ENCODE measurements around the gene PHLPP2. TPM values are rescaled to one million over a fixed set of nuclear protein-coding genes. Genes with fewer than 3 reads are reported as not detected.
"Not testable (repeated sequence)": the region's sequence is repeated elsewhere in the genome, so short reads cannot be mapped to it uniquely, and the experiment has no call there.

The PHLPP2 gene
- total RNA-seq, 1 experiment from 2014 or later, result 14.8 TPM

GRCh38 chr16:71689901-71690300 lies 34.6 kb downstream of the PHLPP2 start:
- Histone ChIP-seq H3K9me2 (replicated peaks; ENCODE audit: insufficient read depth, low read length) (no peaks in the 10 kb centered on the region), H3K9ac (ENCODE audit: low read length) (no peak overlapping the region), H3K27ac (ENCODE audit: low read length) (no peak overlapping the region), H3K4me1 (ENCODE audit: low read length) (no peaks in the 10 kb centered on the region; the same call in 1 of the 2 replicates), H3K4me3 (ENCODE audit: low read length) (no peak overlapping the region), H2AFZ (ENCODE audit: low read length) (no peak overlapping the region), H4K20me1 (ENCODE audit: insufficient read depth, low read depth, low read length) (no peaks in the 10 kb centered on the region), H3K36me3 (ENCODE audit: insufficient read depth, low read length) (peaks cover 22% of the 10 kb centered on the region; the same call in 1 of the 2 replicates), H3K9me3 (ENCODE audit: low read length) (no peaks in the 10 kb centered on the region), H3K4me2 (ENCODE audit: low read depth, low read length, poor library complexity, severe bottlenecking) (no peak overlapping the region), H3K79me2 (ENCODE audit: low read length) (peaks cover 13% of the 10 kb centered on the region), H3K27me3 (ENCODE audit: low read length) (no peaks in the 10 kb centered on the region)
- DNase-seq, result no peak

GRCh38 chr16:71687861-71688260 lies 36.6 kb downstream of the PHLPP2 start:
- no peak overlapping the region for H3K27ac ChIP-seq (ENCODE audit: low read length)
- peaks cover 4% of the 10 kb centered on the region; the same call in 1 of the 2 replicates for H3K79me2 ChIP-seq (ENCODE audit: low read length)
- H3K4me3 ChIP-seq (ENCODE audit: low read length), result no peak overlapping the region
- H3K9me2 ChIP-seq (replicated peaks; ENCODE audit: insufficient read depth, low read length), result no peaks in the 10 kb centered on the region
- no peak for DNase-seq
- H3K36me3 ChIP-seq (ENCODE audit: insufficient read depth, low read length), result peaks cover 22% of the 10 kb centered on the region; the same call in 1 of the 2 replicates
- no peaks in the 10 kb centered on the region for H3K9me3 ChIP-seq (ENCODE audit: low read length)
- no peaks in the 10 kb centered on the region for H3K27me3 ChIP-seq (ENCODE audit: low read length)
- no peak overlapping the region for H2AFZ ChIP-seq (ENCODE audit: low read length)
- no peak overlapping the region for H3K9ac ChIP-seq (ENCODE audit: low read length)
- no peak overlapping the region for H3K4me2 ChIP-seq (ENCODE audit: low read depth, low read length, poor library complexity, severe bottlenecking)
- H4K20me1 ChIP-seq (ENCODE audit: insufficient read depth, low read depth, low read length), result no peaks in the 10 kb centered on the region
- H3K4me1 ChIP-seq (ENCODE audit: low read length), result no peaks in the 10 kb centered on the region; the same call in 1 of the 2 replicates

GRCh38 chr16:71684280-71684679 lies 40.2 kb downstream of the PHLPP2 start:
- not testable (repeated sequence) for H3K79me2 ChIP-seq (ENCODE audit: low read length)

GRCh38 chr16:71681360-71681759 lies 43.1 kb downstream of the PHLPP2 start:
- no peaks in the 10 kb centered on the region for H3K79me2 ChIP-seq (ENCODE audit: low read length)
- no peak overlapping the region for H2AFZ ChIP-seq (ENCODE audit: low read length)
- H3K4me1 ChIP-seq (ENCODE audit: low read length), result no peaks in the 10 kb centered on the region
- no peaks in the 10 kb centered on the region for H3K9me2 ChIP-seq (replicated peaks; ENCODE audit: insufficient read depth, low read length)
- DNase-seq, result no peak
- no peak overlapping the region for H3K9ac ChIP-seq (ENCODE audit: low read length)
- H4K20me1 ChIP-seq (ENCODE audit: insufficient read depth, low read depth, low read length), result no peaks in the 10 kb centered on the region
- H3K9me3 ChIP-seq (ENCODE audit: low read length), result no peaks in the 10 kb centered on the region
- no peak overlapping the region for H3K27ac ChIP-seq (ENCODE audit: low read length)
- peaks cover 6% of the 10 kb centered on the region; the same call in 1 of the 2 replicates for H3K36me3 ChIP-seq (ENCODE audit: insufficient read depth, low read length)
- no peak overlapping the region for H3K4me3 ChIP-seq (ENCODE audit: low read length)
- no peaks in the 10 kb centered on the region for H3K27me3 ChIP-seq (ENCODE audit: low read length)
- no peak overlapping the region for H3K4me2 ChIP-seq (ENCODE audit: low read depth, low read length, poor library complexity, severe bottlenecking)

More at GRCh38 chr16:71684280-71684679, 40.2 kb downstream of the PHLPP2 start:
- not testable (repeated sequence) for H3K4me3 ChIP-seq (ENCODE audit: low read length); DNase-seq; H3K9me3 ChIP-seq (ENCODE audit: low read length); H3K4me2 ChIP-seq (ENCODE audit: low read depth, low read length, poor library complexity, severe bottlenecking); H2AFZ ChIP-seq (ENCODE audit: low read length); H4K20me1 ChIP-seq (ENCODE audit: insufficient read depth, low read depth, low read length); H3K9ac ChIP-seq (ENCODE audit: low read length); H3K9me2 ChIP-seq (replicated peaks; ENCODE audit: insufficient read depth, low read length); H3K27ac ChIP-seq (ENCODE audit: low read length); H3K27me3 ChIP-seq (ENCODE audit: low read length); H3K4me1 ChIP-seq (ENCODE audit: low read length)
- peaks cover 19% of the 10 kb centered on the region; the same call in 1 of the 2 replicates for H3K36me3 ChIP-seq (ENCODE audit: insufficient read depth, low read length)

GRCh38 chr16:71676236-71676635 lies 48.3 kb downstream of the PHLPP2 start:
- Histone ChIP-seq H3K36me3 (ENCODE audit: insufficient read depth, low read length) (peaks cover 25% of the 10 kb centered on the region), H3K4me2 (ENCODE audit: low read depth, low read length, poor library complexity, severe bottlenecking) (no peak overlapping the region), H3K27ac (ENCODE audit: low read length) (no peak overlapping the region), H3K4me1 (ENCODE audit: low read length) (no peaks in the 10 kb centered on the region), H3K9ac (ENCODE audit: low read length) (no peak overlapping the region), H2AFZ (ENCODE audit: low read length) (no peak overlapping the region), H3K27me3 (ENCODE audit: low read length) (no peaks in the 10 kb centered on the region), H3K9me2 (replicated peaks; ENCODE audit: insufficient read depth, low read length) (no peaks in the 10 kb centered on the region), H3K9me3 (ENCODE audit: low read length) (no peaks in the 10 kb centered on the region), H3K79me2 (ENCODE audit: low read length) (no peaks in the 10 kb centered on the region), H4K20me1 (ENCODE audit: insufficient read depth, low read depth, low read length) (no peaks in the 10 kb centered on the region), H3K4me3 (ENCODE audit: low read length) (no peak overlapping the region)
- DNase-seq, result no peak

- Histone ChIP-seq H2AFZ (ENCODE audit: low read length) (no peak overlapping the region), H3K9ac (ENCODE audit: low read length) (no peak overlapping the region), H3K27ac (ENCODE audit: low read length) (no peak overlapping the region), H3K4me2 (ENCODE audit: low read depth, low read length, poor library complexity, severe bottlenecking) (no peak overlapping the region), H4K20me1 (ENCODE audit: insufficient read depth, low read depth, low read length) (no peaks in the 10 kb centered on the region), H3K27me3 (ENCODE audit: low read length) (no peaks in the 10 kb centered on the region), H3K9me2 (replicated peaks; ENCODE audit: insufficient read depth, low read length) (no peaks in the 10 kb centered on the region), H3K79me2 (ENCODE audit: low read length) (no peaks in the 10 kb centered on the region), H3K4me3 (ENCODE audit: low read length) (no peak overlapping the region), H3K4me1 (ENCODE audit: low read length) (no peaks in the 10 kb centered on the region), H3K36me3 (ENCODE audit: insufficient read depth, low read length) (peaks cover 25% of the 10 kb centered on the region), H3K9me3 (ENCODE audit: low read length) (no peaks in the 10 kb centered on the region)
- no peak for DNase-seq
Measured at GRCh38 chr16:71675380-71675779, 49.1 kb downstream of the PHLPP2 start.

- no peaks in the 10 kb centered on the region for H3K79me2 ChIP-seq (ENCODE audit: low read length)
- H3K27ac ChIP-seq (ENCODE audit: low read length), result no peak overlapping the region
- DNase-seq, result no peak
- H3K36me3 ChIP-seq (ENCODE audit: insufficient read depth, low read length), result peaks cover 27% of the 10 kb centered on the region
- no peaks in the 10 kb centered on the region for H3K9me3 ChIP-seq (ENCODE audit: low read length)
- H3K9me2 ChIP-seq (replicated peaks; ENCODE audit: insufficient read depth, low read length), result no peaks in the 10 kb centered on the region
- no peak overlapping the region for H3K4me2 ChIP-seq (ENCODE audit: low read depth, low read length, poor library complexity, severe bottlenecking)
- no peaks in the 10 kb centered on the region for H4K20me1 ChIP-seq (ENCODE audit: insufficient read depth, low read depth, low read length)
- no peaks in the 10 kb centered on the region for H3K4me1 ChIP-seq (ENCODE audit: low read length)
- no peak overlapping the region for H2AFZ ChIP-seq (ENCODE audit: low read length)
- H3K9ac ChIP-seq (ENCODE audit: low read length), result no peak overlapping the region
- no peaks in the 10 kb centered on the region for H3K27me3 ChIP-seq (ENCODE audit: low read length)
- no peak overlapping the region for H3K4me3 ChIP-seq (ENCODE audit: low read length)
Measured at GRCh38 chr16:71674229-71674628, 50.3 kb downstream of the PHLPP2 start.

GRCh38 chr16:71673582-71673973 lies 50.9 kb downstream of the PHLPP2 start:
- no peak overlapping the region for H3K27ac ChIP-seq (ENCODE audit: low read length)
- DNase-seq, result no peak
- peaks cover 30% of the 10 kb centered on the region for H3K36me3 ChIP-seq (ENCODE audit: insufficient read depth, low read length)
- no peaks in the 10 kb centered on the region for H3K27me3 ChIP-seq (ENCODE audit: low read length)
- H4K20me1 ChIP-seq (ENCODE audit: insufficient read depth, low read depth, low read length), result no peaks in the 10 kb centered on the region
- H3K79me2 ChIP-seq (ENCODE audit: low read length), result no peaks in the 10 kb centered on the region
- H3K4me2 ChIP-seq (ENCODE audit: low read depth, low read length, poor library complexity, severe bottlenecking), result no peak overlapping the region
- H3K9me2 ChIP-seq (replicated peaks; ENCODE audit: insufficient read depth, low read length), result no peaks in the 10 kb centered on the region
- no peak overlapping the region for H3K9ac ChIP-seq (ENCODE audit: low read length)
- H3K4me3 ChIP-seq (ENCODE audit: low read length), result no peak overlapping the region
- H3K9me3 ChIP-seq (ENCODE audit: low read length), result no peaks in the 10 kb centered on the region
- H3K4me1 ChIP-seq (ENCODE audit: low read length), result no peaks in the 10 kb centered on the region
- no peak overlapping the region for H2AFZ ChIP-seq (ENCODE audit: low read length)
